HepG2 (cell line): ENCODE results near the gene PTCD2. TPM values are rescaled to one million over a fixed set of nuclear protein-coding genes. Genes with fewer than 3 reads are reported as not detected.

Source experiments
- ATAC-seq: fragments of 200-7000 bp; cut with Tn5 transposase; 3 replicates; pipeline ENCODE4 v1.9.1; 2020; ENCODE audit warnings: mild to moderate bottlenecking, moderate library complexity
- BruUV-seq: library from RNA; stranded (reverse); fragments of 400-500 nt; replicated peaks from 2 replicates; lab custom pipeline; 2021; lab: Mats Ljungman, UMichigan
- CTCF ChIA-PET: fragments of 300-600 bp; formaldehyde crosslinking; extraction: SDS; loops from one replicate; lab custom pipeline; 2021; ENCODE audit warnings: low total read pairs, inconsistent platforms, low intra/inter-chr PET ratio; lab: Yijun Ruan, JAX
- POLR2A ChIA-PET: fragments of 350-600 bp; sonication (Branson Sonifier 250); formaldehyde crosslinking; loops from one replicate; lab custom pipeline; 2020; ENCODE audit warnings: antibody characterized with exemption, inconsistent platforms; lab: Yijun Ruan, JAX
- DNase-seq: peaks from one replicate; pipeline ENCODE4 v3.0.0-alpha.2; 2015; ENCODE audit warnings: low spot score
- FAIRE-seq: peaks from 3 replicates; lab custom pipeline; 2011; peaks lifted over from hg19 to GRCh38; lab: Jason Lieb, UNC
- H2AFZ ChIP-seq: one replicate; pipeline ENCODE4 v1.6.1; 2011; ENCODE audit warnings: low read length, inconsistent platforms
- H3K27ac ChIP-seq: fragments of 300-600 bp; 3 replicates; pipeline ENCODE4 v1.8.0; 2011; ENCODE audit warnings: mixed run types, mild to moderate bottlenecking, mixed read lengths, low read length, inconsistent platforms; ENCODE audit not compliant: insufficient read depth; ENCODE audit errors: extremely low read length
- H3K27me3 ChIP-seq, 2 experiments: fragments of 200-600 bp in 1 of 2; 2 replicates in 1 of 2; 3 replicates in 1 of 2; pipeline versions ENCODE4 v1.6.0 to v1.8.0; 2011; ENCODE audit warnings: low read length in 2 of 2, mild to moderate bottlenecking in 2 of 2, moderate library complexity in 2 of 2, inconsistent platforms in 1 of 2; ENCODE audit not compliant: insufficient read depth in 2 of 2, control insufficient read depth in 1 of 2
- H3K36me3 ChIP-seq, 2 experiments: fragments of 200-600 bp in 1 of 2; replicated peaks in 1 of 2; 2 replicates in 1 of 2; 3 replicates in 1 of 2; pipeline versions ENCODE4 v1.5.1 to v1.8.0; 2011; ENCODE audit warnings: low read length in 2 of 2, inconsistent platforms in 1 of 2; ENCODE audit not compliant: insufficient read depth in 2 of 2, control insufficient read depth in 1 of 2
- H3K4me1 ChIP-seq: 2 replicates; pipeline ENCODE4 v1.5.1; 2012; ENCODE audit warnings: low read length, inconsistent platforms; ENCODE audit not compliant: insufficient read depth
- H3K4me2 ChIP-seq: 2 replicates; pipeline ENCODE4 v1.6.0; 2011; ENCODE audit warnings: low read depth, low read length, inconsistent platforms
- H3K4me3 ChIP-seq, 3 experiments: fragments of 200-600 bp in 1 of 3; sonication (generic), shearing (Covaris generic) in 1 of 3; replicated peaks in 1 of 3; 2 replicates each; pipeline ENCODE4 v1.5.1; 2011 to 2016; ENCODE audit warnings: low read length in 3 of 3, inconsistent platforms in 2 of 3, low read depth in 2 of 3, mild to moderate bottlenecking in 2 of 3, control low read depth in 1 of 3, mixed read lengths in 1 of 3; ENCODE audit not compliant: insufficient read depth in 1 of 3
- H3K79me2 ChIP-seq: one replicate; pipeline ENCODE4 v1.6.1; 2011; ENCODE audit warnings: low read length, inconsistent platforms; ENCODE audit not compliant: insufficient read depth
- H3K9ac ChIP-seq: 2 replicates; pipeline ENCODE4 v1.6.0; 2011; ENCODE audit warnings: mild to moderate bottlenecking, low read depth, low read length, inconsistent platforms; ENCODE audit not compliant: insufficient read depth
- H3K9me3 ChIP-seq: 2 replicates; pipeline ENCODE4 v1.5.1; 2012; ENCODE audit warnings: mild to moderate bottlenecking, low read length
- H4K20me1 ChIP-seq: 2 replicates; pipeline ENCODE4 v1.6.0; 2011; ENCODE audit warnings: inconsistent platforms, mild to moderate bottlenecking, low read length, moderate library complexity; ENCODE audit not compliant: insufficient read depth
- CHD2 ChIP-seq: IDR thresholded peaks from 2 replicates; pipeline ENCODE4 v1.6.1; 2011; ENCODE audit warnings: low read depth, low read length, improper control_type of control experiment
- FOXA3 ChIP-seq: IDR thresholded peaks from 2 replicates; pipeline ENCODE4 v1.6.1; 2016; ENCODE audit warnings: missing genetic modification reagents, missing compliant biosample characterization
- GATAD2A ChIP-seq: IDR thresholded peaks from 2 replicates; pipeline ENCODE4 v1.6.1; 2016
- HDAC1 ChIP-seq: sonication (generic); formaldehyde crosslinking; IDR thresholded peaks from 2 replicates; pipeline ENCODE4 v1.5.1; 2020; ENCODE audit warnings: mild to moderate bottlenecking, missing genetic modification reagents
- HNF4A ChIP-seq: sonication (generic); formaldehyde crosslinking; IDR thresholded peaks from 2 replicates; pipeline ENCODE4 v1.4.0; 2020; ENCODE audit warnings: missing genetic modification reagents
- MED1 ChIP-seq: sonication (generic); formaldehyde crosslinking; IDR thresholded peaks from 2 replicates; pipeline ENCODE4 v1.4.0; 2020; ENCODE audit warnings: missing genetic modification reagents
- RARA ChIP-seq: IDR thresholded peaks from 2 replicates; pipeline ENCODE4 v1.6.1; 2016; ENCODE audit warnings: missing genetic modification reagents, missing compliant biosample characterization
- SALL1 ChIP-seq: sonication (generic); formaldehyde crosslinking; IDR thresholded peaks from 2 replicates; pipeline ENCODE4 v1.8.0; 2022; ENCODE audit warnings: mild to moderate bottlenecking, missing genetic modification reagents
- SMAD9 ChIP-seq: sonication (generic); formaldehyde crosslinking; IDR thresholded peaks from 2 replicates; pipeline ENCODE4 v1.5.1; 2020; ENCODE audit warnings: mild to moderate bottlenecking, missing genetic modification reagents
- SOX13 ChIP-seq, 3 experiments: fragments of 450-650 bp in 1 of 3; sonication (generic) in 1 of 3; formaldehyde crosslinking in 1 of 3; IDR thresholded peaks in 2 of 3; conservative IDR thresholded peaks in 1 of 3; 2 replicates each; pipeline versions ENCODE4 v1.5.0 to v1.6.1; 2016 to 2020; ENCODE audit warnings: antibody characterized with exemption in 1 of 3, mild to moderate bottlenecking in 1 of 3, missing compliant biosample characterization in 1 of 3, missing genetic modification reagents in 1 of 3, moderate library complexity in 1 of 3
- ZMYM4 ChIP-seq: sonication (generic); formaldehyde crosslinking; IDR thresholded peaks from 2 replicates; pipeline ENCODE4 v1.8.1; 2023; ENCODE audit warnings: mild to moderate bottlenecking, missing genetic modification reagents
- WGBS: methylation state at CpG from one replicate; pipeline ENCODE4 v1.1.6; 2017; ENCODE audit warnings: low lambda C conversion rate; 5-methylcytosine and 5-hydroxymethylcytosine counted together
- in situ Hi-C: cut with HindIII; loops from 2 replicates; pipeline ENCODE4 v1.10.0; 2017; ENCODE audit warnings: low pct_unique_long_range_greater_than_20kb; ENCODE audit not compliant: extremely low pct_ligation_motif_present
- intact Hi-C: fragments of 100-400 bp; cut with micrococcal nuclease; formaldehyde crosslinking; loops from one replicate; pipeline ENCODE4 v1.10.0; 2022; ENCODE audit not compliant: unreplicated experiment
- polyA plus RNA-seq, 8 experiments: library from polyadenylated mRNA; depleted of rRNA in 3 of 8; stranded (reverse) in 7 of 8; unstranded in 1 of 8; fragments of >200 nt; fragmentation: Illumina TruSeq in 4 of 8; extraction: Trizol in 4 of 8; gene quantifications; 2 replicates each; pipeline versions ENCODE4 v1.2.1 to v1.2.3, GENCODE V29; 2011 to 2016; ENCODE audit warnings: low read depth in 4 of 8, missing spikeins in 1 of 8, mixed read lengths in 1 of 8; ENCODE audit not compliant: insufficient read depth in 1 of 8
- total RNA-seq, 5 experiments: library from RNA; depleted of rRNA; stranded (reverse); fragments of >200 nt; fragmentation: Illumina TruSeq; extraction: Trizol; gene quantifications; 2 replicates each; pipeline ENCODE4 v1.2.3, GENCODE V29; 2016; ENCODE audit warnings: low read depth in 1 of 5
- TF ChIP-seq, protein P1 (sequence below): IDR thresholded peaks from 2 replicates; pipeline ENCODE4 v1.6.1; 2016; ENCODE audit warnings: missing compliant biosample characterization, missing genetic modification reagents, borderline replicate concordance
- TF ChIP-seq, protein P2 (sequence below): IDR thresholded peaks from 2 replicates; pipeline ENCODE4 v1.4.0; 2020; ENCODE audit warnings: mild to moderate bottlenecking, missing genetic modification reagents

Gene PTCD2
- total and polyA plus RNA-seq, 2 of the 13 experiments (the other 11 are each of a cell fraction or from before 2014, with no cell fraction given) = 5.3 to 6.4 TPM

DNA sequence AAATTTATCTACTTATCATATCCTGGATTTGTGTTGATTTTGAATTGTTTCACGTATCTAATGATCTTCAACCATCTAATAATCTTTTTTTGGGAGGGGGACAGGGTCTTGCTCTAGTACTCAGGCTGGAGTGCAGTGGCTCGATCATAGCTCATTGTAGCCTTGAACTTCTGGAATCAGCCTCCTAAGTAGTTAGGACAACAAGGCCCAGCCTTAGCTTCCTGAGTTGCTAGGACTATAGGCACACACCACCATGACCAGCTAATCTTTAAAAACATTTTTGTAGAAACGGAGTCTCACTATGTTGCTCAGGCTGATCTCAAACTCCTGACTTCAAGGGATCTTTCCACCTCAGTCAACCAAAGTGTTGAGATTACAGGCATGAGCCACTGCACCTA lies 34.8 kb upstream of the PTCD2 start:
- CTCF ChIA-PET = no interaction called here
- Histone ChIP-seq H3K27me3 (no peaks in the 10 kb centered on the region), H3K79me2 (peaks cover 2% of the 10 kb centered on the region), H3K9me3 (no peaks in the 10 kb centered on the region), H3K4me1 (peaks cover 42% of the 10 kb centered on the region), H3K36me3 (peaks cover 2 to 33% of the 10 kb centered on the region in 2 experiments), H2AFZ (no peak overlapping the region), H3K9ac (no peak overlapping the region), H4K20me1 (no peaks in the 10 kb centered on the region)
- POLR2A ChIA-PET = interaction anchor here (1.3 to 2.3 kb wide), 2 partner anchors 10 to 23 kb away, joined by 6 to 7 read pairs; no protein-coding TSS in a partner anchor
- 68% methylated on average over 3 of the region's 3 CpGs for WGBS
- DNase-seq = no peak
- no TSS peak for BruUV-seq
- peak; percentile 56 for ATAC-seq
- intact Hi-C loops = no loop called here
- no peak for FAIRE-seq
- TF ChIP-seq SMAD9 (CRISPR knock-in tag) (no peak), HNF4A (CRISPR knock-in tag) (peak; percentile 65), RARA (CRISPR knock-in tag) (0 out of 2 replicates have a peak, but pooled peaks have one; percentile 19), SALL1 (CRISPR knock-in tag) (peak; percentile 40; the same call in 1 of the 2 replicates), GATAD2A (CRISPR knock-in tag) (peak; percentile 43; the same call in 1 of the 2 replicates), ZMYM4 (peak; percentile 40; the same call in 1 of the 2 replicates), CHD2 (no peak), SOX13 (IDR thresholded peaks at IDR 0.05) (no peak), SOX13 (CRISPR knock-in tag; conservative IDR thresholded peaks at IDR 0.05 in 1 of 2, IDR thresholded peaks at IDR 0.05 in 1 of 2) (peak in 1 of 2 experiments; percentile 40; a peak in 1 of 4 replicates), MED1 (peak; percentile 45; the same call in 1 of the 2 replicates), FOXA3 (peak; percentile 54), HDAC1 (CRISPR knock-in tag) (no peak)
- TF ChIP-seq, protein P1, sequence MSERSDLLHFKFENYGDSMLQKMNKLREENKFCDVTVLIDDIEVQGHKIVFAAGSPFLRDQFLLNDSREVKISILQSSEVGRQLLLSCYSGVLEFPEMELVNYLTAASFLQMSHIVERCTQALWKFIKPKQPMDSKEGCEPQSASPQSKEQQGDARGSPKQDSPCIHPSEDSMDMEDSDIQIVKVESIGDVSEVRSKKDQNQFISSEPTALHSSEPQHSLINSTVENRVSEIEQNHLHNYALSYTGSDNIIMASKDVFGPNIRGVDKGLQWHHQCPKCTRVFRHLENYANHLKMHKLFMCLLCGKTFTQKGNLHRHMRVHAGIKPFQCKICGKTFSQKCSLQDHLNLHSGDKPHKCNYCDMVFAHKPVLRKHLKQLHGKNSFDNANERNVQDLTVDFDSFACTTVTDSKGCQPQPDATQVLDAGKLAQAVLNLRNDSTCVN = 0 out of 2 replicates have a peak, but pooled peaks have one; percentile 36
- TF ChIP-seq, protein P2, sequence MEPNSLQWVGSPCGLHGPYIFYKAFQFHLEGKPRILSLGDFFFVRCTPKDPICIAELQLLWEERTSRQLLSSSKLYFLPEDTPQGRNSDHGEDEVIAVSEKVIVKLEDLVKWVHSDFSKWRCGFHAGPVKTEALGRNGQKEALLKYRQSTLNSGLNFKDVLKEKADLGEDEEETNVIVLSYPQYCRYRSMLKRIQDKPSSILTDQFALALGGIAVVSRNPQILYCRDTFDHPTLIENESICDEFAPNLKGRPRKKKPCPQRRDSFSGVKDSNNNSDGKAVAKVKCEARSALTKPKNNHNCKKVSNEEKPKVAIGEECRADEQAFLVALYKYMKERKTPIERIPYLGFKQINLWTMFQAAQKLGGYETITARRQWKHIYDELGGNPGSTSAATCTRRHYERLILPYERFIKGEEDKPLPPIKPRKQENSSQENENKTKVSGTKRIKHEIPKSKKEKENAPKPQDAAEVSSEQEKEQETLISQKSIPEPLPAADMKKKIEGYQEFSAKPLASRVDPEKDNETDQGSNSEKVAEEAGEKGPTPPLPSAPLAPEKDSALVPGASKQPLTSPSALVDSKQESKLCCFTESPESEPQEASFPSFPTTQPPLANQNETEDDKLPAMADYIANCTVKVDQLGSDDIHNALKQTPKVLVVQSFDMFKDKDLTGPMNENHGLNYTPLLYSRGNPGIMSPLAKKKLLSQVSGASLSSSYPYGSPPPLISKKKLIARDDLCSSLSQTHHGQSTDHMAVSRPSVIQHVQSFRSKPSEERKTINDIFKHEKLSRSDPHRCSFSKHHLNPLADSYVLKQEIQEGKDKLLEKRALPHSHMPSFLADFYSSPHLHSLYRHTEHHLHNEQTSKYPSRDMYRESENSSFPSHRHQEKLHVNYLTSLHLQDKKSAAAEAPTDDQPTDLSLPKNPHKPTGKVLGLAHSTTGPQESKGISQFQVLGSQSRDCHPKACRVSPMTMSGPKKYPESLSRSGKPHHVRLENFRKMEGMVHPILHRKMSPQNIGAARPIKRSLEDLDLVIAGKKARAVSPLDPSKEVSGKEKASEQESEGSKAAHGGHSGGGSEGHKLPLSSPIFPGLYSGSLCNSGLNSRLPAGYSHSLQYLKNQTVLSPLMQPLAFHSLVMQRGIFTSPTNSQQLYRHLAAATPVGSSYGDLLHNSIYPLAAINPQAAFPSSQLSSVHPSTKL (CRISPR knock-in tag) = peak; percentile 44
- TF ChIP-seq, all 625 proteins: peak for 10
- H3K4me2 ChIP-seq = no peak overlapping the region
- peak overlapping the region; percentile 41 for H3K27ac ChIP-seq
- H3K4me3 ChIP-seq = no peak overlapping the region
- in situ Hi-C loops = no loop called here
